Calu3 (cell line): Measurements from ENCODE around the gene DAPL1. TPM values are rescaled to one million over a fixed set of nuclear protein-coding genes. Genes with fewer than 3 reads are reported as not detected.

ENCODE experiments used
- BruUV-seq: library from RNA; stranded (reverse); fragments of 400-500 nt; replicated peaks from 2 replicates; lab custom pipeline; 2021; lab: Mats Ljungman, UMichigan
- CTCF ChIA-PET: fragments of 300-600 bp; sonication (Branson Sonifier 250); formaldehyde crosslinking; loops from one replicate; lab custom pipeline; 2022; ENCODE audit warnings: antibody characterized with exemption; lab: Charles Lee
- DNase-seq: peaks from one replicate; pipeline ENCODE4 v3.0.0; 2022
- H3K27ac Mint-ChIP-seq: one replicate; pipeline ENCODE4 v1.8.0; 2022; ENCODE audit warnings: mixed read lengths; ENCODE audit not compliant: unreplicated experiment
- H3K27me3 Mint-ChIP-seq: one replicate; pipeline ENCODE4 v1.8.0; 2022; ENCODE audit warnings: mixed read lengths; ENCODE audit not compliant: unreplicated experiment
- H3K36me3 Mint-ChIP-seq: one replicate; pipeline ENCODE4 v1.8.0; 2022; ENCODE audit warnings: mild to moderate bottlenecking, moderate library complexity, mixed read lengths; ENCODE audit not compliant: insufficient read depth, unreplicated experiment
- H3K4me1 Mint-ChIP-seq: one replicate; pipeline ENCODE4 v1.8.0; 2022; ENCODE audit warnings: mild to moderate bottlenecking, low read depth, mixed read lengths; ENCODE audit not compliant: unreplicated experiment
- H3K4me3 Mint-ChIP-seq: one replicate; pipeline ENCODE4 v1.8.0; 2022; ENCODE audit warnings: mild to moderate bottlenecking, low read depth, moderate library complexity, mixed read lengths; ENCODE audit not compliant: unreplicated experiment
- H3K9me3 Mint-ChIP-seq: one replicate; pipeline ENCODE4 v1.8.0; 2022; ENCODE audit warnings: low read depth, mixed read lengths; ENCODE audit not compliant: unreplicated experiment
- CTCF ChIP-seq: fragments of 200-600 bp; IDR thresholded peaks from one replicate; pipeline ENCODE4 v1.8.0; 2022; ENCODE audit warnings: antibody characterized with exemption; ENCODE audit not compliant: unreplicated experiment
- intact Hi-C: fragments of 100-400 bp; cut with micrococcal nuclease; formaldehyde crosslinking; loops from one replicate; pipeline ENCODE4 v1.10.0; 2022; ENCODE audit not compliant: unreplicated experiment
- total RNA-seq: library from RNA; stranded (reverse); gene quantifications from 2 replicates; pipeline ENCODE4 v1.2.3, GENCODE V29; 2022

The DAPL1 gene
- total RNA-seq, 1 experiment from 2014 or later, result not detected

- no TSS peak for BruUV-seq
- no peak for DNase-seq
- Mint-ChIP-seq H3K9me3 (no peaks in the 10 kb centered on the region), H3K4me3 (no peak overlapping the region), H3K27me3 (peaks cover 25% of the 10 kb centered on the region), H3K27ac (no peak overlapping the region), H3K4me1 (peaks cover 11% of the 10 kb centered on the region), H3K36me3 (no peaks in the 10 kb centered on the region)
- CTCF ChIA-PET, result no interaction called here
- intact Hi-C loops, result no loop called here
- no peak for TF ChIP-seq CTCF
These were observed 14.7 kb downstream of the DAPL1 start for GRCh38 chr2:158809816-158810215.

- Mint-ChIP-seq H3K27ac (no peak overlapping the region), H3K4me1 (peaks cover 11% of the 10 kb centered on the region), H3K9me3 (no peaks in the 10 kb centered on the region), H3K4me3 (no peak overlapping the region), H3K36me3 (no peaks in the 10 kb centered on the region), H3K27me3 (peaks cover 25% of the 10 kb centered on the region)
- TF ChIP-seq CTCF, result no peak
- no TSS peak for BruUV-seq
- DNase-seq, result no peak
- CTCF ChIA-PET, result no interaction called here
- intact Hi-C loops, result no loop called here
These were observed 15.8 kb downstream of the DAPL1 start for GRCh38 chr2:158810731-158811460.

GRCh38 chr2:158815166-158815565, 20.0 kb downstream of the DAPL1 start:
- intact Hi-C loops, result no loop called here
- Mint-ChIP-seq H3K9me3 (peaks cover 3% of the 10 kb centered on the region), H3K4me3 (no peak overlapping the region), H3K4me1 (peaks cover 20% of the 10 kb centered on the region), H3K36me3 (no peaks in the 10 kb centered on the region), H3K27ac (no peak overlapping the region), H3K27me3 (peaks cover 61% of the 10 kb centered on the region)
- TF ChIP-seq CTCF, result no peak
- CTCF ChIA-PET, result interaction anchor here (0.6 kb wide), 1 partner anchor 918 kb away, joined by 5 read pairs; no protein-coding TSS in a partner anchor
- DNase-seq, result no peak
- BruUV-seq, result no TSS peak

- CTCF ChIA-PET, result no interaction called here
- peaks cover 3% of the 10 kb centered on the region for H3K9me3 Mint-ChIP-seq
These were observed 20.5 kb downstream of the DAPL1 start for GRCh38 chr2:158815658-158816057.

More at GRCh38 chr2:158815658-158816057, 20.5 kb downstream of the DAPL1 start:
- Mint-ChIP-seq H3K27me3 (peaks cover 62% of the 10 kb centered on the region), H3K4me1 (peaks cover 20% of the 10 kb centered on the region), H3K4me3 (no peak overlapping the region), H3K36me3 (no peaks in the 10 kb centered on the region), H3K27ac (no peak overlapping the region)
- TF ChIP-seq CTCF, result no peak
- intact Hi-C loops, result no loop called here
- BruUV-seq, result no TSS peak
- no peak for DNase-seq
